Kidney epithelial cell (primary cell): ENCODE measurements around the gene NGF. TPM values are rescaled to one million over a fixed set of nuclear protein-coding genes. Genes with fewer than 3 reads are reported as not detected.

ENCODE experiments used
- DNase-seq: peaks from one replicate; pipeline ENCODE4 v3.0.0-alpha.2; 2010; ENCODE audit warnings: low read depth
- H3K27me3 ChIP-seq: 2 replicates; pipeline ENCODE4 v1.6.0; 2011; ENCODE audit warnings: low read length; ENCODE audit not compliant: control insufficient read depth, insufficient read depth
- H3K36me3 ChIP-seq: 2 replicates; pipeline ENCODE4 v1.5.1; 2011; ENCODE audit warnings: low read length; ENCODE audit not compliant: control insufficient read depth, insufficient read depth
- H3K4me3 ChIP-seq: 2 replicates; pipeline ENCODE4 v1.5.1; 2011; ENCODE audit warnings: low read depth, mild to moderate bottlenecking, control low read depth, low read length
- total RNA-seq: library from RNA; depleted of rRNA; stranded (reverse); fragments of >200 nt; gene quantifications from 2 replicates; pipeline ENCODE4 v1.2.3, GENCODE V29; 2015
- TF ChIP-seq, protein P1 (sequence below): IDR thresholded peaks from 2 replicates; pipeline ENCODE4 v1.5.1; 2011; ENCODE audit warnings: mild to moderate bottlenecking, moderate library complexity, low read length, control low read depth, inconsistent platforms; ENCODE audit not compliant: insufficient read depth, poor library complexity, severe bottlenecking

The NGF gene
- total RNA-seq, 1 donor from 2014 or later = 2.9 TPM

GRCh38 chr1:115341948-115342347 lies 3.9 kb upstream of the NGF start:
- TF ChIP-seq, protein P1, sequence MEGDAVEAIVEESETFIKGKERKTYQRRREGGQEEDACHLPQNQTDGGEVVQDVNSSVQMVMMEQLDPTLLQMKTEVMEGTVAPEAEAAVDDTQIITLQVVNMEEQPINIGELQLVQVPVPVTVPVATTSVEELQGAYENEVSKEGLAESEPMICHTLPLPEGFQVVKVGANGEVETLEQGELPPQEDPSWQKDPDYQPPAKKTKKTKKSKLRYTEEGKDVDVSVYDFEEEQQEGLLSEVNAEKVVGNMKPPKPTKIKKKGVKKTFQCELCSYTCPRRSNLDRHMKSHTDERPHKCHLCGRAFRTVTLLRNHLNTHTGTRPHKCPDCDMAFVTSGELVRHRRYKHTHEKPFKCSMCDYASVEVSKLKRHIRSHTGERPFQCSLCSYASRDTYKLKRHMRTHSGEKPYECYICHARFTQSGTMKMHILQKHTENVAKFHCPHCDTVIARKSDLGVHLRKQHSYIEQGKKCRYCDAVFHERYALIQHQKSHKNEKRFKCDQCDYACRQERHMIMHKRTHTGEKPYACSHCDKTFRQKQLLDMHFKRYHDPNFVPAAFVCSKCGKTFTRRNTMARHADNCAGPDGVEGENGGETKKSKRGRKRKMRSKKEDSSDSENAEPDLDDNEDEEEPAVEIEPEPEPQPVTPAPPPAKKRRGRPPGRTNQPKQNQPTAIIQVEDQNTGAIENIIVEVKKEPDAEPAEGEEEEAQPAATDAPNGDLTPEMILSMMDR = no peak
- Histone ChIP-seq H3K36me3 (no peaks in the 10 kb centered on the region), H3K27me3 (peaks cover 6% of the 10 kb centered on the region), H3K4me3 (no peak overlapping the region)
- no peak for DNase-seq

- H3K27me3 ChIP-seq = peaks cover 6% of the 10 kb centered on the region
- TF ChIP-seq, protein P1 = no peak
- no peak for DNase-seq
- no peak overlapping the region for H3K4me3 ChIP-seq
- H3K36me3 ChIP-seq = no peaks in the 10 kb centered on the region
Measured at GRCh38 chr1:115340879-115341278, 2.8 kb upstream of the NGF start.

DNA sequence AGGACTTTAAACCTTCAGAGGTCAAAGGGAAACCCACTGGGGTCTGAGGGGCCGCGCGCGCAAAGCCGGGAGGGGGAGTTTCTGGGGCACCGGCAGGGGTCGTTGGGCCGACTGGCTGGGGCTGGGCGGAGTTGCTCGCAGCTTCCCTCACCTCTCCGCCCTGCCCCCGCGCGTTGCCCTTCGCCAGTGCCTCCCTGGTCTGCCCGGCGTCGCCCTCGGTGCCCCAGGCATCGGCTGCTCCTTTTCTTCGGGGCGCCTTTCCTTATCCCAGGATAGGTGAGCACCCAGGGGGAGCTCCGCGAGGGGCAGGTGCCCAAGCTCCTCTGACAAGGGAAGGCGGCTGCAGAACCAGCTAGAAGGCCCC lies 390 bp upstream of the NGF start:
- no peaks in the 10 kb centered on the region for H3K36me3 ChIP-seq
- DNase-seq = no peak
- H3K27me3 ChIP-seq = peaks cover 6% of the 10 kb centered on the region
- TF ChIP-seq, protein P1 = peak; percentile 8
- H3K4me3 ChIP-seq = peak overlapping the region; percentile 50

DNA sequence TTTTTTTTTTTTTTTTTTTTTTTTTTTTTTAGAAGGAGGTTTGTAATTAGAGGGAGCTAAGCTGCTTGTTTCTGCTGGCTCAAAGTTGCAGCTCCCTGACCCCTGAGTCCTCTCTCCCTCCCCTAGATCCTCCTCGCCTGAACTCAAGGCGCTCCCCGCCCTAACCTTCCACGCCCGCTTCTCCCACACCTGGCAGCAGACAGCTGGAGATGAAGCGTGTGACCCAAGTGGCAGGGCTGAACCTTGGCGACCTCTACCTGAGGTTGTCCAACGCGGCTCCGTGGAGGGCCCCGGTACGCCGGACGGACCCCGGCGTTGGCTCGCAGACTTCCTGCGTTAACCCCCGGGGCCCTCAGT lies 795 bp downstream of the NGF start:
- H3K4me3 ChIP-seq = peak overlapping the region; percentile 50
- no peaks in the 10 kb centered on the region for H3K36me3 ChIP-seq
- TF ChIP-seq, protein P1 = no peak
- DNase-seq = no peak
- peaks cover 6% of the 10 kb centered on the region for H3K27me3 ChIP-seq

- H3K36me3 ChIP-seq = no peaks in the 10 kb centered on the region
- H3K4me3 ChIP-seq = no peak overlapping the region
- H3K27me3 ChIP-seq = peaks cover 6% of the 10 kb centered on the region
- no peak for DNase-seq
- TF ChIP-seq, protein P1 = no peak
Measured at GRCh38 chr1:115336741-115337140, 1.3 kb downstream of the NGF start.

- Histone ChIP-seq H3K4me3 (no peak overlapping the region), H3K27me3 (no peaks in the 10 kb centered on the region), H3K36me3 (no peaks in the 10 kb centered on the region)
- TF ChIP-seq, protein P1 = no peak
- peak; percentile 74 for DNase-seq
Measured at GRCh38 chr1:115332813-115333608, 5.0 kb downstream of the NGF start.
